Activated CD4-positive, alpha-beta T cell treated with anti-CD3 and anti-CD28 coated beads, Interleukin-2, amount 50 U/mL, for 24 hours (primary cell): ENCODE data around the gene LYZ.

ENCODE experiments used
- DNase-seq, 2 donors: peaks; one replicate each; pipeline ENCODE4 v3.0.0-alpha.2; 2020; ENCODE audit warnings: low read depth in 1 of 2, low spot score in 1 of 2

LYZ gene

DNA sequence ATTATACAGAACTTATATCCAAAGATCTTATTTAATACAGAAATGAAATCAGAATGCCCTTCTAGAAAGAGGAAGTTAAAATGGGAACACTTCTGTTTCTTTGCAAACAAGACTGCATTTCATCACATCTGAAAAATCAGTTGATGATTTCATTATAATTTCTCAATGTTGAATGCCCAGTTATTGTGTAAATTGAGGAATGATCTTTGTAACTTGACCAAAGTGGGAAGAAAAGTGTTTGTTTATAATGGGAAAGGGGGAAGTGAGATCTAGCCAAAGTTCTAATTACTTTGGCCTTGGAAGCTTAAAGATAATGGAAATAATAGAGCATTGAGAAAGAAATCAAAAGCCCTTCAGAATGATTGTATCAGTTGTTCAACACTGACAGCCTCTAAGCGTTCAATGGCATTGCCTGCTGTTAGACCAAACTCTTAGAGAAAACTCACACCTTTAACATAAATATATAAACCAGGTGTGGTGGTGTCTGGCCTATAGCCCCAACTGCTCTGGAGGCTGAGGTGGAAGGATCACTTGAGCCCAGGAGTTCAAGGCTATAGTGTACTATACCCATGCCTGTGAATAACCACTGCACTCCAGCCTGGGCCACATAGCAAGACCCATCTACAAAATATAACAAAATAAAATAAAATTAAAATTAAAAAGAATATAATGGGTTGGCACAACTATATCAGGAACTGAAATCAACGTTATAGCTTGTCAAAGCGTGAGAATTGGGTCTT is 9.9 kb upstream of the LYZ start:
- no peak for DNase-seq

DNA sequence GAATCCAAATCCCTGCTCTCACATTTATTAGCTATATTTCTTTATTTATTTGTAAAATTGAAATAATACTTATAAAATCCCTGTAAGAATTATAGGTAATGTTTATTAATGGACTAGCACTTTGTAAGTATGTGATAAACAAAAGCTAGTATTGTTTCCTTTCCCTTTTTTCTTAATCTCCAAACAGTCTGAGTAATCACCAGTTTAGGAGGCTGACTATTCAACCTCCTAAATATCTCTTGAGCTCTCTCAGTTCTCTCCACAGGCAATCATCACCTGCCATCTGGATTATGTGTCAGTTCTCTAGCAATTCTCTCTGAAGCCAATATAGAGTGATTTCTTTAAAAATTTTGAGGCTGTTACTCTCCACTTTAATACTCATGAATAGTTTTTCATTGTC is 9.2 kb upstream of the LYZ start:
- no peak for DNase-seq

DNA sequence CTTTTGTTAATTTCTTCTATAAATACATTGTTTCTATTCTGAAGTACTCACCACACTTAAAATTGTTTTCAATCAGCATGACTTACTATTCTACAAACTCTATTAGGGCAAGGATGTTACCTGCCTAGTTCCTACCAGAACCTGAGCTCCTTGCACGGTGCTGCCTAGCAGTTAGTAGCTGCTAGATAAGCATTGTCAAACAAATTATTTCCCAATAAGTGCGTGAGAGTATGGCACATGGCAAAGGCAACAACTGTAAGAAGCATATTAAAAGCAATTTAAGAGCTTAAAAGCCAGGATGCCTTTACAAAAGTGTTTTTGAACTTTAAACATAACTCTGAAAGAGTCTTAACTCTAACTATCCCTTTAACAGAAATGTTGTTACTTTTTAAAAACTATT is 8.2 kb upstream of the LYZ start:
- no peak for DNase-seq

DNA sequence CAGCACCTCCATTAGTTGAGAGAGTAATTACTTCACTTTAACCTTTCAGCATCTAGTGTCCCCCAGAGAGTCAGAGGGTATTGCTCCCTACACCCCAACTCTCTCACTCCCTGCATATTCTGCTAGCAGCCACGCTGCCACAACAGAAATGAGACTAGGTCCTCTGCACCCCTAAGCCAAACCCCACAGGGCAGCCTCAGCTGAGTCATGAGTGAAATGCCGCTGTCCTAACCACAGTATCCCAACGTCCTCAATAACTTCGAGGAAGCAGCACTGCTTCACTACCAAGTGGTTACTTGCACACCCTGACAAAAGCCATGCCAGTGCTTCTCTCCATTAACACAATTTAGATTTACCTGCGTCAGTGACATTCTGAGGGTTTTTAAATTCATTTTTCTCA is 6.9 kb upstream of the LYZ start:
- no peak for DNase-seq

DNA sequence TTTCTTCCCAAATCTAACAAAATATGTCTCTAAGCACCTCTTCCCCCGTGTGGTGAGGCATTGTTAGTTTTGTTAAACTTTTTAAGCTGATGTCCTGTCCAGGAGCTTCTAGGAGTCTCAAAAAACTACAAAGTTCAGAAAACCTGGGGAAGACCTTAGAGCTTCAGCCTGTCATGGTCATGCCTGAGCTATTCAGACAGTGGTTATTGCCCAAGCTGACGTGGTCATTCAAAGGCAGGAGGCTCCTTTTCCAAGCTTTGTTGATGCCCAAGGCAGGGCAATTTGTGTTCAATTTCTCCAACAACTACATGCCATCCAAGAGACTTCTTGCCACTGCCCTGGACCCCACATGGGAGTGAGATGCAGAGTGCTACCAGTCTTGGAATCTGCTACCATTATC is 5.8 kb upstream of the LYZ start:
- no peak for DNase-seq

DNA sequence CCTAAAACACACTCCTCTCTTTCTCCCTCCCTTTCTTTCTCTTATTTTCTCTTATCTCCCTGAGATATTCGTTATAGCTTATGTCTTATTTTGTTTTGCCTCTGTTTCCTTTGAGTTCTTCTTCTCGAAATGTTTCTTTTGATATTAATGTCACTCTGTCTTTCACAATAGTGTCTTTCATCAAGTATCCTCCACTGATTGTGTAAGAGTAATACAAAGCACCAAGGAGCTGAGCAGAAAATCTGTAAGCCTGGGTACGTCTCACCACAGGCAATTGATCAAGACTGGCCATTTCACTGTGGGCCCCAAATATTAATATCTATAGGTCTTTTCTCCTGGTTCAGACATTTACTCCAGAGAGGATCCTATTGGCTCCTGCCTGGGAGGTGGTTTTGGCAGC is 4.8 kb upstream of the LYZ start:
- no peak for DNase-seq

DNA sequence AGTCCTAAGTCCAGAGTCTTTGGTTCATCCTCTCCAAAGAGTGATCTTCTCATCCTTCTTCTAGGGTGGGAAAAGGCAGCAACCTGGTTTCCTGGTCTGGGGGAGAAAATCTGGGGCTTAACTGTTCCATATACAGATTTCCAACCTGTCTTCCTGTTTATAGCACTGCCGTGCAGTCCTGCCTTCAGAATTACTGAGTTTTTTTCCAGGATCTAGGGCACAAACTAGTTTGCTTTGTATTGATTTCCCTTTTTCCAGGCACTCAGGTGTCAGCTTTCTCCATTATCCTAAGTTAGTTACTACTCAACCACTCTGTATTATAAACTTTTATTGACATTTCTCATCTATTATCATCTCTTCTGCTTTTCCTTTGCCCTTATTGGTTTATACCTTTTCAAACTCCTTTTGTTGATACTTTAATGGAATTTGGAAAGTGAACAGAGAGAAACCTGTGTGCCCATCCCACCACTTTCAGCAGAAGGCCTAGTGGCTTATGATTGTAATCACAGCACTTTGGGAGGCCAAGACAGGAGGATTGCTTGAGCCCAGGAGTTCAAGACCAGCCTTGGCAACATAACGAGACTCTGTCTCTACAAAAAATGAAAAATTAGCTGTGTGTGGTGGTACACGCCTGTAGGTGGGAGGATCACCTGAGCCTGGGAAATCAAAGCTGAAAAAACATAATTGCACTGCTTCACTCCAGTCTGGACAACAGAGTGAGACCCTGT is 4.1 kb upstream of the LYZ start:
- DNase-seq: no peak

DNA sequence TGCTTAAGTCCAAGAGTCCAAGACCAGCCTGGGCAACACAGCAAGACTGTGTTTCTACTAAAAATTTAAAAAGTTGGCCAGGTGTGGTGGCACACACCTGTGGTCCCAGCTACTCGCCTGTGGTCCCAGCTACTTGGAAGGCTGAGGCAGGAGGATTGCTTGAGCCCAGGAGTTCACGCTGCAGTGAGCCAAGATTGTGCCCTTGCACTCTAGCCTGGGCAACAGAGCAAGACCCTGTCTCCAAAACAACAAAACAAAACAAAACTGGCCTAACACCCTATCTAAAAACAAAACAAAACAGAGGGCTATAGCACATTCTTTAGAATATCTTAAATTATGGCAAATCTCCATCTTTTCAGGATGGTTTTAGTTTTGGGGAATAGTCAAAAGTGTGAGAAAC is 3.1 kb upstream of the LYZ start:
- no peak for DNase-seq

DNA sequence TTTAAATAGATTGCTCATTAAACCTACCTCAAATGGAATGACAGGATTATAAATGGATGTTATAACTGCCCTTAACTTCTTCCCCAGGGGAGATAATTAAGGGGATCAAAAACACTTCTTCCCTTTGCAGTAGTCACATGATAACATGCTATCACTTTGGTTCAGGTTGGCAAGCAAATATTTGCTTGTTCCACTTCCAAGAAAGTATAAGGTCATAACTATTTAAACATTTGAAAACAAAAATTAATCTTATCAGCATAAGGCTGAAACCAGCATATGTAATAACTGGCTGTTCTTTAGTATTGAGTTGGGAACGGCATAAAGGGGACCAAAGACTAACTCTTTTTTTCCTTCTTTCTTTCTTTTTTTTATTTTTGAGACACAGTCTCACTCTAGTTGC is 2.4 kb upstream of the LYZ start:
- no peak for DNase-seq

DNA sequence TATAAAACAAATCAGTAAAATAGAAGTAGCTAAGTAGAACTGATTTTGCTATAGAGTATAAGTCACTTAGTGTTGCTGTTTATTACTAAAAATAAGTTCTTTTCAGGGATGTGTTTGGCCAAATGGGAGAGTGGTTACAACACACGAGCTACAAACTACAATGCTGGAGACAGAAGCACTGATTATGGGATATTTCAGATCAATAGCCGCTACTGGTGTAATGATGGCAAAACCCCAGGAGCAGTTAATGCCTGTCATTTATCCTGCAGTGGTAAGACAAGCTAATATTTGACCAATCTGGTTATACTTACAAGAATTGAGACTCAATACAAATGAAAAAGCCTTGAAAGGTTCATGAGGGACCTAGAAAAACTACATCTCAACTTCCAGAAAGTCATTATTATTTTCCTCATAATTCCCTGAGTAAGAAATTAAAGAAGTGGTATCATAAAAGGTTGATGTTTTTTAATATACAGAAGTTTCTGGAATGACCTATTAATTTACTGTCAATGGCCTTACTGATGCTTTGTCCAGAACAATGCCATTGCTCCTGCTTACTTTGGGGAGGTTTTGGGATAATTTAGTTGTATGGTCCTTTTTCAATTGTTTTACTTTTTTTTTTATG is 1.9 kb downstream of the LYZ start:
- DNase-seq: no peak

DNA sequence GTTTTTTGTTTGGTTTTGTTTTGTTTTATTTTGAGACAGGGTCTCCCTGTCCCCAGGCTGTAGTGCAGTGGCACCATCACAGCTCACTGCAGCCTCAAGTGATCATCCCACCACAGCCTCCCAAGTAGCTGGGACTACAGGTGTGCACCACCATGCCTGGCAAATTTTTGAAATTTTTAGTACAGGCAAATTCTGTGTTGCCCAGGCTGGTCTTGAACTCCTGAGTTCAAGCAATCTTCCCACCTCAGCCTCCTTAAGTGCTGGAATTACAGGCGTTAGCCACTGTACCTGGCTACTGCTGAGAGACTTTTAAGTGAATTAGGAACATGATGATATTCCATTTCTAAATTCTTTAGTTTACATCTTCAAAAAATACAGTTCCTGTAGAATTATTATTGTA is 2.6 kb downstream of the LYZ start:
- DNase-seq: no peak

DNA sequence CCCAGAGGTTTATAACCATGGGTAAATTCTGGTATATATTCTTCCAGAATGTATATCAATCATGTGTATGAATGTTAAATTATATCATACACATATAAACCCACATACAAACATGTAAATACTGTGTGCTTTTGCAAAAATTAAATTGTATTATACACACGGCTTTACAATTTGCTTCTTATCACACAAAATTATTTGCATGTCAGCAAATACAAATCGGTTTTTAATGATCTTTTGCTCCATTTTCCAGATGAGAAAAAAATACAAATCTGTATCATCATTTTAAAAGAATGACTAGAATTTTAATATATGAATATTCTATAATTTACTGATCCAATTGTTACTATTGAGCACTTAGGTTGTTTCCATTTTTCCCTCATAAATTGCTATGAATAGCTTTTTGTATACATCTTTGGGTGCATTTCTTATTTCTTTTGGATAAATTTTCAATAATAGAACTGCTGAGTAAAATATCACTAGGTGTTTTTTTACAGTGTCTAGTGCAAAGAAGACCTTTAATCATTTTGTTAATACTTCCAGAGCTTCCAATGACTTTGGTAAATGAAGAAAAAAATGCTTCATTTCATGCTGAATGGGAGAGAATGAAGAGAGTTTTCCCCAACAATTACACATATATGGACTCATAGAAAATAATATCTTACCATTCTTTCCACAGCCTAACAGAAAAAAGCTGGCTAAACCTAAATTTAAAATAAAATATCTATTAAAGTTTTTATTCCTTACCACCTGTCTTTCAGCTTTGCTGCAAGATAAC is 3.5 kb downstream of the LYZ start:
- DNase-seq: no peak

DNA sequence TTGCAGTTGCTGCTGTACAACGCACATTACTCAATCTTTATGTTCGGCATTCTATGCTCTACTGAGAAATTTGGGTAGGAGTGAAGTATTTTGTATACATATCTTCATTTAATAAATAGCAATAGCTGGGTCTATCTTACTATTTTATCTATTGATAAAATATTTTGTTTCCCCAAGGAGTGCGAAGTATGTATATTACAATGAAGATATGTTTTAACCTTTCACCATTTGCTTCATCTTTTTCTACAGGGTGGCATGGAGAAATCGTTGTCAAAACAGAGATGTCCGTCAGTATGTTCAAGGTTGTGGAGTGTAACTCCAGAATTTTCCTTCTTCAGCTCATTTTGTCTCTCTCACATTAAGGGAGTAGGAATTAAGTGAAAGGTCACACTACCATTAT is 4.7 kb downstream of the LYZ start:
- DNase-seq: no peak

DNA sequence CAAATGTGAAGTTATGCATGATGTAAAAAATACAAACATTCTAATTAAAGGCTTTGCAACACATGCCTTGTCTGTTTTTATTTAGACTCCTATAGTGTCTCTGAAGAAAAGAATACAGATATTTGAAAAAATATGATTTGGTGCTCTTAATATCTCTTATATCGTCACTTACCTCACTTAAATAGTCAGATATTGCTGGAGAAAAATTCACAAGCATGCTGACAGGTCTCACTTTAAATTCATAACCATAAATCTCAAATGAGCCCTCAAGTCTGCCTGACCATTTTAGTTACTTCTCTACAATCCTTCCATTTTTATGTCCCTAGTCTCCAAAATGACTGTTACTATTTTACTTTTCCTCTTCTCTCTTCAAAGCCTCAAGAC is 6.0 kb downstream of the LYZ start:
- DNase-seq: no peak

DNA sequence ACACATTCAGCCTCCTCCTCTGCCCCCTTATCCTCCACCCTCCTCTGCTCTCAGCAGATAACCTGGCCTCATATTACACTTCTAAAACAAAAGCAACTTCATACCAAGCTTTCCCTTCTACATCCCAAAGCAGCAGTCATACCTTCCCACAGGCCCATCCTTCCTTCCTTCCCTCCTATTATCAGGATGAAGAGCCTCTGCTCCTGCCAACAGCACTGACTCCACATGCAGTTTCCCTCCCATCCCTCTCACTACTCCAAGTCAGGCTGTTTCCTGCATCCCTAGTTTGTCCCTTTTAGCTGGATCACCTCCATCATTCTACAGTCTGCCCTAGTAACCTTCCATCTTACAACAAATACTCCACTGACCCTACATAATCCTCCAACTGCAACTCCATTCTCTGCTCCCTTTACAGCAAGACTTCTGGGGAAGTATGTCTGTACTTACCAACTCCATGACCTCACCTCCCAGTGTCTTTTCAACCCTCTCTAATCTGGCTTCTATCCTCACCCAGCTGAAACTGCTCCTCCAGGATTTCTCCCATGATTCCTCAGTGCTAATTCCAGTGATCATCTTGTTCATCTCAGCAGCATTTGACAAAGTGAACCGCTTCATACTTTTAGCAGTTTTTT is 6.5 kb downstream of the LYZ start:
- DNase-seq: no peak

DNA sequence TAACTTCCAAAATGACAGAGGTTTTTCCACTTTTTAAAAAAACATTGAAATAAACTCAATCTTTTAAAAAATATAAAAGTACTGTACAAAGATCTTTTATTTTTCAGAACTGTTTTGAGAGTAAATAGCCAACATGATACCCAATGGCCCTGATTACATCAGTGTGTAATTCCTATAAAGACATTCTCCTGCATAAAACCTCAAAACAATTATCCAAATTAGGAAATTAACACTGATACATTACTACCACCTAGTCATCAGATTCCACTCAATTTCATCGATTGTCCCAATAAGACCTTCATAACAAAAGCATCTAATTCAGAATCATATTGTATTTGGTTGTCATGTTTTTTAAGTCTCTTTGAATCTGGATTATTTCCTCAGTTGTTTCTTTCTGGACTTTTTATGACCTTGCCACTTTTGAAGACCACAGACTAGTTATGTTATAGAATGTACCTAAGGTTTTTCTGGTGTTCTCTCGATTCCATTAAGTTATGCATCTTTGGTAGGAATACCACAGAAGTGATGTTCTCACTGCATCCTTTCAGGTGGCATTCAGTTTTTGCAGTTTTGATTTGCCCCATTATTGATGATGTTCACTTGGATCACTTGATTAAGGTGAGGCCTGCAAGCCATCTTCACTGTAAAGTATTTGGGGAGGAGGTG is 7.3 kb downstream of the LYZ start:
- no peak for DNase-seq

DNA sequence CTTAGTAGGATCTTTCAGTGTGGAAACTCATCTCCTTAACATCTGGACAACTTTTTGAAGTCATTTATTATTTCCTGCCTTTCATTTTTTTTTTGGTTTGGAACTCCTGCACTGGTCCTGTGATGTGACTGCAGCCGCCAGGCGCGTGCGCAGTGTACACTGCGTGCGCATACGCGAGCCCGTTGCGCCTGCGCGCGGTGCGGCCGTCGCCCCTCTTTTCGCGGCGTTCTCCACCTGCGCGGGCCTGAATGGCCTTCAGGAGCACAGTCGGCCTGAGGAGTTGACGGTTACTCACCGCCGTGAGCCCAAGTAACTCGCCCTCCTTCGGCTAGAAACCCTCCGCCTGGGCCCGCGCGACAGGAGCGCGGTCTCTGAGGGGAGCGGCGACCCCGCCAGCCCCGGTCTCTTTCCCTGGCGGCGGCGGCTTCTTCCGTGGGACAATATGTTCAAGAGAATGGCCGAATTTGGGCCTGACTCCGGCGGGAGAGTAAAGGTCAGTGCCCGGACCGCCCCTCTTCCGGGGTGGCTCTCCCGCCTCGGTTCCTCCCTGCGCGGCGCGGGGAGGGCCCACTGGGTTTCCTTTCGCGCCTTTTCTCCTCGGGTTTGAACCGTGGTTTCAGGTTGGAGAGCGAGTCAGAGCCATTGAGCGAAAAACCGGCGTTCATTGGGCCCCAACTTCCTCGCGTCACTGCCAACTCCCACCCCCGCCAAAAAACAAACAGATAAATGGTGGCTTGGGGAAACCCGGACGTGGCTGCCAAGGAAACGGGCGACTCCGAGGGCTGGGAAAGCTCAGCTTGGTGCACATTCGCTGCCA is 11.6 kb downstream of the LYZ start, which contains the start of gene YEATS4:
TSS of gene YEATS4 (plus strand) at position 213 of the 817 bp plus-strand sequence. CDS start at position 443, 230 bp downstream.
- peak; percentile 67 to 79 for DNase-seq

DNA sequence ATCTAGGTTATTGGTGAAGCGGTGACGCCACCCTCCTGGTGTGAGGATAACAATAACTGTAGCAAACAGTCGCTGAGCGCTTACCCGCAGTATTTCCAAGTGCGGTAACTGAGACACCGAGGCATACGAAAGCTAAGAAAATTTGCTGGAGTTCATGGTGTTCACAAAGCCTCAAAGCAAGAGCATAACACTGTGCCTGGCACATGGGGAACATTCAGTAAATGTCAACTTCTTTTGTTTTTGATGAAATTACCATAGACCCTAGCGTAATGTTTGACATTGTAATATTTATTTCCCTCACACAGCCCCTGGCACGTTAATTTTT is 12.1 kb downstream of the LYZ start:
- DNase-seq: no peak

DNA sequence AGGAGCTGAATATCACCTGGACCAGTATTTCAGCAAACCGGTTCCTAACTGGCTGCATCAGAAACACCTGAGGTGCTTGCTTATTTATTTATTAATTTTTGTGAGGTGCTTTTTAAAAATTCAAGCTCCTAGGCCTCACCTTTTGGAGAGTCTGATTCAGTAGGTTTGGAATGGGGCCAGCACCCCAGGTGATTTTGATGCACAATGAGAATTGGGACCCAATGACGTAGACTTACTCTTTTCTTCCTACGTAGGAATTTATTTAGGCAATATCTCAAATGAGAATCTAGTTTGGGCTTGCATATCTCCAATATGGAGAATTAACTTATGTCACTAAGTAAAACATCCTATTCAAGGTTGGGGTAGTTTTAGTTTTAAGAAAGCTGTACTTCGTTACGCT is 18.6 kb downstream of the LYZ start:
- DNase-seq: no peak

DNA sequence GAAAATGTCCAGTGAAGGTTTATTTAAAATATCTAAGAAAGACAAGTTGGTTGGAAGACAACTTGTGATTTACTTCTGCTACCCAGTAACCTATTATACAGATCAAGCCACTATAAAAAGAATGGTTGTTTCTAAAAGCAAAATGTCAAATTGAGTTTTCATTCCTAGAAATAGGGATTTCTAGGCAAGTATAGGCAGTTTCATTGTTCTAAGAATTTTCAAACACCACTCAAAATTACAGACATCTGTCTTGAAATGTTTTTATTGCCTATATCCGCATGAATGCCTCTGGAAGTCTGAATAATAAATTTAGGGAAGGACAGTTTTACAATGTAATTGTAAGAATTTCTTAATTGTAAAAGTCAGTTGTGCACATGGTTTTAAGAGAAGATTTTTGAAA is 20.0 kb downstream of the LYZ start:
- no peak for DNase-seq
